NCI-H69 (cell line): ENCODE results near the gene MTM1.

Experiments used
- DNase-seq: peaks from one replicate; lab custom pipeline; 2025; lab: John Stamatoyannopoulos, UW

MTM1 gene

GRCh38 chrX:150548684-150549083 lies 19.7 kb upstream of the MTM1 start:
- DNase-seq = no peak

- DNase-seq = no peak
These were observed 16.5 kb upstream of the MTM1 start for GRCh38 chrX:150551963-150552362.

DNA sequence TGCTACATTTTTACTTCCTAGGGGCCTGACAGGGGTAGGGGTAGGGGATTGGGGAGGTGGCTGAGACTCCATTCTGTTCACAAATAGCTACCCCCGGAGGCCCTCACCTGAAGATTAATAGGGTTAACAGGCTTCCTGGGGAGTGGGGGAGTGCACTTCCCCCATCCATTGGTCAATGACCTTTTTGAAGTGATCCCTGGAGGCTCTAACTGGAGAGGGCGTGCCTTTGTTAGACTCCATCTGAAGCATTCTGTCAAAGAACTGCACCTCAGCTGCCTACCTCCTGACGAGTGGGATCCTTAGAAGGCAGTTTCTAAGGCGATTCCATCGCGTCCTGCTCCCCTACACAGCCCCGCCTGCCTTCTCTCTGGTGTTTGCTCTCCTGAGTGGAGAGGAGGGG lies 10.0 kb upstream of the MTM1 start:
- DNase-seq = peak; percentile 7

DNA sequence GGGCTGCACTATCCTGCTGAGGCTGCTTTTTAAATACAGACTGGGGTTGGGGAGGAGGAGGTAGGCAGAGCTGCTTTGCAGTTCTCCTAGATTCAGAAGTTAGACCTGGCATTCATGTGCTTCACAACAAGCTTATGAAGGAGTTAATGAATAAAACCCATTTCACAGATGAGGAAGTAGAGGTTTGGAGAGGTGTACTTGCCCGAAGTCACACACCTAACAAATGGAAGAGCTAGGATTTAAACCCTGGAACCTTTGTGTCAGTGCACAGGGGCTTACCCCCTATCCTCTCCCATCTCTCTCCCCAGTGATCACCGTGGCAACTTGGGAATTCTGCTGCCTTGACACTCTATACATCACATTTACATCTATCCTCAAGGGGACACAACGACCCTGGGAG lies 3.6 kb upstream of the MTM1 start:
- DNase-seq = no peak

GRCh38 chrX:150565551-150565950 lies 2.9 kb upstream of the MTM1 start:
- DNase-seq = no peak

- DNase-seq = no peak
These were observed 1.7 kb upstream of the MTM1 start for GRCh38 chrX:150566734-150567182.

GRCh38 chrX:150567645-150568319 lies 639 bp upstream of the MTM1 start:
- DNase-seq = no peak

GRCh38 chrX:150569155-150569477 lies 695 bp downstream of the MTM1 start:
- DNase-seq = no peak

GRCh38 chrX:150570512-150570911 lies 2.1 kb downstream of the MTM1 start:
- DNase-seq = no peak

DNA sequence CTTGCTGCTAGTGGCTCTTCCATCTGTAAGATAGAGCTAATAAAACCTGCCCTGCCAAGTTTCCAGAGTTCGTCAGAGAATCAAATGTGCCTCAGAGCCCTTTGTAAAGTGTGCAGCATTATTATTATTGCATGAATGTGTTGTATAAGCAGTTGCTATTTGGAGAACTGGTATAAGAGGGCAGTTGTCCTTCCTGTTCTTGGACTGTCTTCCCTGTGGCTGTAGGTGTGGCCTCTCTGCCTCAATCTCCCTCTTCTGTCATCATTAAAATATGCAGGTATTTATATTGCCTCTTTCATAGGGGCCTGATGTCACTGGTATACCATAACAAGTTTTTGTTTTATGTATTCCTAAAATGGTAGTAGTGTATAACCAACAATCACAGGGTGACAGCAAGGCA lies 3.8 kb downstream of the MTM1 start:
- no peak for DNase-seq

- no peak for DNase-seq
These were observed 4.7 kb downstream of the MTM1 start for GRCh38 chrX:150573106-150573505.

- no peak for DNase-seq
These were observed 5.3 kb downstream of the MTM1 start for GRCh38 chrX:150573702-150574101.

GRCh38 chrX:150574559-150575418 lies 6.4 kb downstream of the MTM1 start:
- no peak for DNase-seq

DNA sequence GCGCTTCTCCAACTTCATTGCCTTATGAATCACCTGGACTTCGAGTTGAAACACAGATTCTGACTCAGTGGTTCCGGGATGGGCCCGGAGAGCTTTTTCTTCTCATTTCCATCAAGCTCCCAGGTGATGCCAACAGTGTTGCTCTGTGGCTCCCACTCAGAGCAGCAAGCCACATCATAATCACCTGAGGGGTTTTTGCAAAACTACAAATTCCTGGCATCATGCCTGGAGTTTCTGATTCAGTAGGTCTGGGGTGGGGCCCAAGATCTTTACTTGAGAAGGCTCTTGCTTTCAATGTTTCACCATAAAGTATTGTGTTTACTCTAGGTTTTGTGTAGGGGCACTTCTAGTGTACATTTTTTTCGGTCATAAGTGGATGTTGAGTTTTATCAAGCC lies 7.0 kb downstream of the MTM1 start:
- no peak for DNase-seq

DNA sequence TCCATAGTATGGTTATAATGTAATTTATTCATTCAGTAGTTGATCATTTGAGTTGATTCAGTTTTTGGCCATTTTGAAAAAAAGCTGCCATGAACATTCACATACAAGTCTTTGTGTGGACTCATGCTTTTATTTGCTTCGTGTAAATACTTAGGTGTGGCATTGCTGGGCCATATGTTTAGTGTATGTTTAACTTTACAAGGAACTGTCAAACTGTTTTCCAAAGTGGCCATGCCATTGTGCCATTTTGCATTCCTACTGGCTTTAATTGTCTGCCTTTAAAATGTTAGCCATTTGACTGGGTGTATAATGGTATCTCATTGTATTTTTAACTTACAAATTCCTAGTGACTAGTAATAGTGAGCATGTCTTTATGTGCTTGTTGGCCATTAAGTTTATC lies 8.8 kb downstream of the MTM1 start:
- DNase-seq = no peak

DNA sequence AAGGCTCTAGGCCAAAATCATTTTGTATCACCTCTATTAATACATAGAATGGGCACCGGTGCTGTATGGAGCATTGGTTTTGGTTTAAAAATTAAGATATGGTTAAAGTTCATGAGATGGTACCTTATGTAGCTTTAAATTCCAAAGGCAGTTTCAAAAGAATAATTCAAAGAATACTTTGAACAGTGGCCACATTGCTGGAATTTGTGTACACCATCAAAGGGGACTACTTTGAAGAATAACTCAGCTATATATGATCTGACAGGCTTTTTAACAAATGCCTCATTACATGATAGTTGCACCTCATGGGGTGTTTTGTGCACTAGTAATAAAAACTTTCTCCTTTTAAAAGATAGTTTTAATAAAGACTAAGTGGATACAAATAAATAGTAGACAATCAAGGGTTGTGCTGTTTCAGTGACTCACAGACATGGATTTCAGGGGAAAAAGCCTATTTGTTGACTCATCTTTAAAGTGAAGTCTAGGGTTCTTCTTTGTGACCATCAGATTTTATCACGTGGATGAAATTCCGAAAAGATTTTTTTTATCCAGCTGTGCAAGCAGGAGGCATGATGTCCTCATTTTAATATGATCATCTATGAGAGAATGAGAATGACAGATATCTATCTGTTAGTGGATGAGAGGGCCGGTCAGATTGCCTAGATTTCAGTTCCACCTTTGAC lies 12.8 kb downstream of the MTM1 start:
- no peak for DNase-seq

GRCh38 chrX:150582338-150582948 lies 14.0 kb downstream of the MTM1 start:
- no peak for DNase-seq

GRCh38 chrX:150587585-150588503 lies 19.4 kb downstream of the MTM1 start:
- peak; percentile 3 for DNase-seq

DNA sequence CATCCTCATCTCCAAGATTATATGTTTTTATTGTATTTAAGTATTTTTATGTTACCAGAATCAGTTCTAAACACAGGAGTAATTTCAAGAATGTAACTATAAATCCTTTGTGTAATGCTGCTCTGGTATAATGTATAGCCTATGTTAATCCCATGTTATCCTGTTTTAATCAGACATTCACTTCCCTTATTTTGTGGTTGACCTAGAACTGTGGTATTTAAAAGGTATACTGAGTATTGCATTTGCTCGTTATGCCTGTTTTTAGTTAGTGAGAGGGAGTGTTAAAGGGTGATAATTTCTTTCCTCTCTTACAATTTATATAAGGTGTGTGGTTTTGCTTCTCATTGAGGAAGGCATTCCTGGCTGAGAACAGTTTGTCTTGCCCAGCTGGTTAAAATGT lies 26.2 kb downstream of the MTM1 start:
- DNase-seq = no peak

DNA sequence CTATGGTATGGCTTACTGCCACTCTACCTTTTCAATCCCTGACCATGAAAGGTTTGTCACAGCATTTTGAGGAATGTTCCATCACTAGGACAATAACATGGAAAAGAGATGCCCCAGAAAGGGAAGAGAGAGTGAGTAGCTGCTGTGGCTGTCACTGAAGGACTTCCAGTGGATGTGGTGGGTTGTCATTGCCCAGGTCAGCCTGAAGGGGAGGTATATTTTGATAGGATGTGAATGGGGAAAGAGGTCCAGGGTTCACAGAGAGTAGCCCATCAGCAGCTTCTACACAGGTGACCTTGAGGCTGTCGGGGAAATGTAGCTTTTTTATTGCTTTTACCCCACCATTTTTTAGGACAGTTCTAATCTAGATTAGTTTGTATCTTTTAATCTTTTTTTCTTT lies 30.8 kb downstream of the MTM1 start:
- DNase-seq = no peak

DNA sequence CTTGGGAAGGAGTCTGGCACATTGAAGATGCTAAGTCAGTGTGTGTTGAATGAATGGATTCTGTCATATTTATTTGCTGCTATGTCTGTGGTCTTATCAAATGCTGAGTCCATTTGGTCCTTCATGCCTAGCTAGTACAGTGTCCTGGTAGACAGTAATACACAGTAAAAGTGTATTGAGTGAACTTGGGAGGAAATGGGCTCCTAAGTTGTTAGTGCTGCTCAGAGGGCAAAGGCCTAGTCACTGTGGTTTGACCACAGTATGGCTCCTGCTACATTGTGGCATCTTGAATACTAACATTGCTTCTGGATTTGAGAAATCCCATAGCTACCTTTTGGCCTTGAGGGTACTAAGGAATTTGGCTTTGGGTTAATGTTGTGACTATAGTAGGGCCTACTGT lies 33.9 kb downstream of the MTM1 start:
- DNase-seq = no peak

- no peak for DNase-seq
These were observed 34.3 kb downstream of the MTM1 start for GRCh38 chrX:150602743-150603142.
